HG03457 (cell line): ENCODE measurements around the gene TLR6.

ENCODE experiments used
- ATAC-seq: cut with Tn5 transposase; IDR thresholded peaks from one replicate; pipeline ENCODE4 v1.9.1; 2021; ENCODE audit warnings: moderate number of reproducible peaks; ENCODE audit not compliant: unreplicated experiment

TLR6 gene

DNA sequence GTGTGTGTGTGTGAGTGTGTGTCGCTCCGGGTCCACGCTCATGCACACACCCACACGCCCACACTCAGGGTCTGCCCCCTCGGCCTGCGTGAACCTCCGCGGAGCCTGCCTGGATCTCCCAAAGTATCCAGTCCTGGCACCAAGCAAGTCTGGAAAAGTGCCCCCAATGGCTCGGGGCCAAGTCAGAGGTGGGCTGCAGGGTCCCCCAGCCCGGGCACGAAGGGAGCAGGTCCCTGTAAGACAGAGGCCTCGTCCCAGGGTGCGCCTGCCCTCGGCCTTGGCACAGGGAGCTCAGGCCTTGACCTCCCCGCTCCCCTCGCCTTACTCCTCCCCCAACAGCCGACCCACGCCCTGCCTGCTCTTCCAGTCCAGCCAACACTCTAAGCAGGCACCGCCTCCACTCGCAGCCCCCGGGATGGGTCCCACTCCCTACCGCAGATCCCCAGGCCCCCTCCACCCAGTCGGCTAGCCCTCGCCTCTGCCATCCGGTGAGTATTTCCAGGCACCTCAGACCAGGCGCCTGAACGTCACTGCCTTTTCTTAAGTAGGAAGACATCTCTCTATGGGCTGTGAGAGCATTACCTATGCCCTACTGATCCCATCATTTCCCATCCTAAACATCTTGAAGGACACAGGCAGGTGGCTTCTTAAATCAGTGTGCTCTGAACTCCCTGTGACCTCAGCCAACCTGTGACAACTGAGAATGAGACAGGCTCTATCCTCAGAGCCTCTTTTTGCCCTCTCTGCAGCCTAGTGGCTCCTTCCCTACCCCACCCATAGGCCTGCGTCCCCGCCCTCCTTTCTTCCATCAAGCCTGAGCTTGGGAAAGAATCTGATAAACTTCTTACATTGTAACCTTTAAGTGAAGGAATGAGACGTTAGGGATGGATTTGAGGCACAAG, 11.7 kb upstream of the TLR6 start:
- ATAC-seq = peak; percentile 33

GRCh38 chr4:38867478-38868058, 11.0 kb upstream of the TLR6 start, which contains the start of gene FAM114A1:
Gene FAM114A1, plus strand, starts transcription at chr4:38867806. Its CDS starts 10,273 bp downstream, at chr4:38878079.
- peak; percentile 77 for ATAC-seq

DNA sequence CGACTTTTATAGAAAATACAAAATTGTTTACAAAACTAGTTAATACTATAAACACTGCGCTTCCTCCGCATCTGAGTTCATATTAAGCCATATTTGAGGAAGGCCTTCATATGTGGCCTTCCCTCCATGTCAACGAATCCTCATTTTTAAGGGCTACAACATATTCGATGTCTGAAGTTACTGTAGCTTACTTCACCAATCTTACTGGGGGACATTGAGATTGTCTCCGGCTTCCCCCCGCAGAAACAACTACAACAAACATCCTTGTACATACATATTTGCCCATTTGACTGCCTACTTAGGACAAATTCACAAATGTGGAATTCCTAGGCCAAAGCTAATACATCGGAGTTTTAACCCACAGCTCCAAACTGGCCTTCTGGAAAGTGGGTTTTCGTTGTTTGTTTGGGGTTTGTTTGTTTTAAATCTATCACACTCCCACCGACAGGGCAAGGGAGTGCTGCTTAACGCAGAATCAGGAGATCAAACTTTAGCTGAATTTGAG, 10.4 kb upstream of the TLR6 start:
- no peak for ATAC-seq

- ATAC-seq = no peak
Observed at GRCh38 chr4:38865445-38865844, 8.8 kb upstream of the TLR6 start.

- ATAC-seq = no peak
Observed at GRCh38 chr4:38861791-38862190, 5.2 kb upstream of the TLR6 start.

GRCh38 chr4:38860788-38861424, 4.3 kb upstream of the TLR6 start:
- no peak for ATAC-seq

- no peak for ATAC-seq
Observed at GRCh38 chr4:38859501-38859900, 2.9 kb upstream of the TLR6 start.

- no peak for ATAC-seq
Observed at GRCh38 chr4:38858097-38858420, 1.4 kb upstream of the TLR6 start.

DNA sequence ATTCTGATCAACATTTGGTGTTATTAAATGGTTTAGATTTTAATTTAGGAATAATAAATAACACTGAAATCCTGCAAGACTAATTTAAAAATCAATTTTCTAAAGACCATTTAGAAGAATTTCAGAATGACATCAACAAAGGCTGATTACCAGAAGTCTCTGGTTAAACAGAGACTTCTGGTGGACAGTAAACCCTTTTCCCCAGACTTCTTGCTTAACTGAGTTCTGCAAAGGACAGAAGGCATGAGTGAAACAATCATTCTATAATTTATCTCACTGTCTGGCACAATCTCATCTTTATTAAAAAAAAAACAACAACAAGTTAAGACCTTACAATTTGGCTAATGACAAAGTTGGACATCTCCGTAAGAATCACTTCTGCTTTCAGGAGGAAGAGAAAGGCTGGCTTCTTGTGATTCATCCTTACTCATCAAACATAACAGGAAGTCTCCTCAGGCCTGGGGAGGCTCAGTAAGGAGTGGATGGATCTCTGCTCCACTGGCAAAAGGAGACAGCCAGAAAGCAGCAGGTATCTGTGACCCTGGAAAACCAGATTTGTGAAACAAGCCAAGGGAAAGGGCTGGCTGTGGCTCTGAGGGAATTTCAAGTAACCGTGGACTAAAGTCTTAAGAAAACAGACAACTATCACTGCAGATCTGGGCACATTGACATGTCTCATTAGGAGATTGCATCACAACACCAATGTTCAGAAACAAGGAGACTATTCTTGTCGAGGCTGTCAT, 908 bp upstream of the TLR6 start:
- ATAC-seq = peak; percentile 56

DNA sequence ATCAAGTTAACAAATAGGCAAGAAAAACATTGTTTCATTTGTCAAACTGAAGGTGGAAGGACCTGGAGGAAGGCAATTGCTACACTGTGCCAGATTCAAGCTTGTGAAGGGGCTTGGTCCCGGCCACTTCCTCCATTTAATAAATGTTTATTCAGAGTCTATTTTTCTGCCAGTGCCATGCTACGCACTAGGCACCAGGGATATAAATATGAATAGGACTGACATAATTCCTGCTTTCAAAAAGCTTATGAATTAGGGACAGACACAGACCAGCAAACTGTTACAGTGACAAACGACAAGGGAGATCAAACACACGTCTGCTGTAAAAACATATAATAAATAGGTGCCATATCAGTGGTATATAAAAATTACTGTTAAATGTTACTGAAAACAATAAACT, 571 bp downstream of the TLR6 start:
- ATAC-seq = no peak

GRCh38 chr4:38855466-38855865, 1.2 kb downstream of the TLR6 start:
- no peak for ATAC-seq

GRCh38 chr4:38846015-38846414, 10.6 kb downstream of the TLR6 start:
- ATAC-seq = no peak

- no peak for ATAC-seq
Observed at GRCh38 chr4:38842994-38843393, 13.6 kb downstream of the TLR6 start.

DNA sequence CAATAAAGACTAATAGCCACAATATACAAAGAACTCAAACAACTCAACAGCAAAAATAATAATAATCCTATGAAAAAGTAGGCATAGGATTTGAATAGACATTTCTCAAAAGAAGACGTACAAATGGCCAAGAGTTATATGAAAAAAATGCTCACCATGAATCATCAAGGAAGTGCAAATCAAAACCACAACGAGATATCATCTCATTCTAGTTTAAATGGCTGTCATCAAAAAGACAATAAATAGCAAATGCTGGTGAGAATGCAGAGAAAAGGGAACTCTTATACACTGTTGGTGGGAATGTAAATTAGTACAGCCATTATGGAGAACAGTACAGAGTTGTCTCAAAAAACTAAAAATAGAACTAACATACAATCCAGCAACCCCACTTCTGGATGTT, 18.8 kb downstream of the TLR6 start:
- no peak for ATAC-seq

DNA sequence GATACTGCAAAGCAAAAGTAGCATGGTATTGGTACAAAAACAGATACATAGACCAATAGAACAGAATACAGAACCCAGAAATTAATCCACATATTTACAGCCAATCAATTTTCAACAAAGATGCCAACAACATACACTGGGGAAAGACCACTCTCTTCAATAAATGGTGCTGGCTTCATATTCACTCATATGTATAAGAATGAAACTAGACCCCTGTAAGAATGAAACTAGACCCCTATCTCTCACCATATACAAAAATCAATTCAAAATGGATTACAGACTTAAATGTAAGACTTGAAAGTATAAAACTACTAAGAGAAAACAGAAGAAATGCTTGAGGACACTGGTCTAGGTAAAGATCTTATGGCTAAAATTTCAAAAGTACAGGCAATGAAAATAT, 19.3 kb downstream of the TLR6 start:
- ATAC-seq = no peak

GRCh38 chr4:38834570-38834969, 22.0 kb downstream of the TLR6 start:
- no peak for ATAC-seq

GRCh38 chr4:38832624-38833528, 23.7 kb downstream of the TLR6 start:
- ATAC-seq = no peak

- ATAC-seq = no peak
Observed at GRCh38 chr4:38832206-38832605, 24.4 kb downstream of the TLR6 start.

DNA sequence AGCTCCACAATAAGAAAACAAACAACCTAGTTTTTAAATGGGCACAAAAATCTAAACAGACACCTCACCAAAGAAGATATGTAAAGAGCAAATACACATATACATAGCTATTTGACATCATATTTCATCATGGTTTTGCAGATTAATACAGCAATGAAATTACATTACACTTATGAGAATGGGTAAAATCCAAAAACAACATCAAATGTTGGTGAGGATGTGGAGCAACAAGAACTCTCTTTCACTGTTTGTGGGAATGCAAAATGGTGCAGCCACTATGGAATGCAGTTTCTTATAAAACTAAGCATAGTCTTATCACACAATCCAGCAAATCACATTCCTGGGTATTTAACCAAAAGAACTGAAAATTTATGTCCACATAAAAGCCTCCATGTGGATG, 25.0 kb downstream of the TLR6 start:
- ATAC-seq = no peak

DNA sequence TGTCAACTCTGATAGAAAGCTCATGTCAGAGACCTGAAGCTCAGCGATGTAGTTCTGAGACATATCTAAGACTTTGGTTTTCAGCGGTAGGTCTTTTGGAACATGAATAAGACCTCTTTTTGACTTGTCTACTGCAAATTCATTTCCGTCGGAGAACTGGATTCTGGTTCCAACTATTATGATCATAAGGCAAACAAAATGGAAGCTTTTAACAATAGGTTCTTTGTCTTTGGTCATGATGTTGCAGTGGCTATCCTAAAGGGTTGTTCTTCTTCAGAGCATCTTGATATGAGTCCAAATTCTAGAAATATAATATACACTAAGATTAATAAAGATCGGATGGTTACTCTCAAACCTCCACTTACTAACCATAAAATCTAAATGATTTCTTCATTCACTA, 27.4 kb downstream of the TLR6 start:
- no peak for ATAC-seq
